Fibroblast of mammary gland (primary cell): ENCODE results near the gene NRROS.

Experiments used
- DNase-seq: peaks from one replicate; pipeline ENCODE4 v3.0.0-alpha.2; 2010; ENCODE audit warnings: low read depth
- H3K4me3 ChIP-seq: 2 replicates; pipeline ENCODE4 v1.5.1; 2011; ENCODE audit warnings: low read depth, mild to moderate bottlenecking, low read length, moderate library complexity; ENCODE audit not compliant: control insufficient read depth
- CTCF ChIP-seq: conservative IDR thresholded peaks from 2 replicates; pipeline ENCODE4 v1.5.1; 2011; ENCODE audit warnings: low read depth, low read length, inconsistent platforms; ENCODE audit not compliant: control insufficient read depth, insufficient read depth

Gene NRROS

GRCh38 chr3:196641333-196642054, 2.0 kb downstream of the NRROS start:
- no peak overlapping the region for H3K4me3 ChIP-seq
- no peak for DNase-seq
- no peak for TF ChIP-seq CTCF

- no peak for DNase-seq
- no peak for TF ChIP-seq CTCF
- H3K4me3 ChIP-seq, result no peak overlapping the region
Measured at GRCh38 chr3:196642434-196642833, 2.9 kb downstream of the NRROS start.

DNA sequence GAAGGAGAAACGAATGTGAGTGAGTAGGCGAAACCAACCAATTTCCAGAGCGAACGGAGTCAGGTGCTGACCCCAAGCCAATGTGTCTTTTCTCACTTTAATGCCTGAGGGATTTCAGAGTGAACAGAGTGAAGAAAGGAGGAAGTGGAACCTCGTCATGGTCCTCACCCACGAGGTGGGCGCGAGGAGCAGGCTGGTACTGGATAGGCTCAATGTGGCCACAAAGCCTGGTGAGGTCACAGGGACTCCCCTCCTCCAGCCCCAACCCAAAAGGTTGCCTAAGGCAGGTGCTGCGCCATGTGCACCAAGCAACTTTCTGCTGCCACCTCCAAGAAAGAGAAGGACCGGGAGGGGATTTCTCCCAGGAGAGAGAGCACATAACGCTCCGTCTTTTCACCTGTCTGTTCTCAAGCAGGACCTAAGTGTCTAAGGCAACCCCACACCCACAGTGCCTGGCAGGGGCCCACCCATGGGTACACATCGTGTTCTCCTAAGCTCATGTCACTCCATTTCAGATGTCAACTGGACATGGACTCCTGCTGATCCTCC, 3.8 kb downstream of the NRROS start:
- no peak for TF ChIP-seq CTCF
- no peak for DNase-seq
- H3K4me3 ChIP-seq, result no peak overlapping the region

DNA sequence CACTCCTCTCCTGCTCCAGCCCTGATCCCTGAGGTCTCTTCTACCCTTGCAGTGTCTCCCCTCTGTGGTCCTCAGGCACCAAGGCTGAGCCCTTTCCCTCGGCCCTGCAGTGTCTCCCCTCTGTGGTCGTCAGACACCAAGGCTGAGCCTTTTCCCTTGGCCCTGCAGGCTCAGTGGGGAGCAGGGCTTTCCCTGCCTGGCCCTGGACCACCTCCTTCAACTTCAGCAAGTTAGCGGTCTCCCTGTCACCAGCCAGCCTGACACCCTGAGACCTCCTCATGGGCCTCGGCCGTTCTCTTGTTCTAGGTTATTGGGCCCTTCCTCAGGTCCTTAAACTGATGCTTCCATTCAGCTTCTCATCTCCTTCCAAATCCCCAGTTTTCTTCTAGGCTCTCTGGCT, 4.3 kb downstream of the NRROS start:
- DNase-seq, result no peak
- TF ChIP-seq CTCF, result no peak
- H3K4me3 ChIP-seq, result no peak overlapping the region

DNA sequence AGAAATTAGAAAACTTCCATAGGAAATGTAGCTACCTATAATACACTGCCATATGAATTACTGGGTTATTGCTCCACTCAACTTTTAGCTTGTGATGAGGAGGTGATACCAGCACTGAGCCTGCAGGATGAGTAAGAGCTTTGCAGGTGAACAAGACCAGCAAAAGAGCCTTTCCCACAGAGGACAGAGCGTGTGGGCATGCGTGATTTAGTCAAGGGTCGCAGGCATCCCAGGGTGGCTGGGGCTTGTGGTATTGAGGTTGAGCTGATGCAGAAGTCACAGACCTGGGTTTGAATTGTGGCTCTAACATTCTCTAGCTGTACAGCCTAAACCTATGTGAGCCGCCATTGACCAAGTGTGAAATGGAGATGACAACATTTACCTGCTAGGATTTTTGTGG, 5.6 kb downstream of the NRROS start:
- no peak for TF ChIP-seq CTCF
- no peak overlapping the region for H3K4me3 ChIP-seq

DNA sequence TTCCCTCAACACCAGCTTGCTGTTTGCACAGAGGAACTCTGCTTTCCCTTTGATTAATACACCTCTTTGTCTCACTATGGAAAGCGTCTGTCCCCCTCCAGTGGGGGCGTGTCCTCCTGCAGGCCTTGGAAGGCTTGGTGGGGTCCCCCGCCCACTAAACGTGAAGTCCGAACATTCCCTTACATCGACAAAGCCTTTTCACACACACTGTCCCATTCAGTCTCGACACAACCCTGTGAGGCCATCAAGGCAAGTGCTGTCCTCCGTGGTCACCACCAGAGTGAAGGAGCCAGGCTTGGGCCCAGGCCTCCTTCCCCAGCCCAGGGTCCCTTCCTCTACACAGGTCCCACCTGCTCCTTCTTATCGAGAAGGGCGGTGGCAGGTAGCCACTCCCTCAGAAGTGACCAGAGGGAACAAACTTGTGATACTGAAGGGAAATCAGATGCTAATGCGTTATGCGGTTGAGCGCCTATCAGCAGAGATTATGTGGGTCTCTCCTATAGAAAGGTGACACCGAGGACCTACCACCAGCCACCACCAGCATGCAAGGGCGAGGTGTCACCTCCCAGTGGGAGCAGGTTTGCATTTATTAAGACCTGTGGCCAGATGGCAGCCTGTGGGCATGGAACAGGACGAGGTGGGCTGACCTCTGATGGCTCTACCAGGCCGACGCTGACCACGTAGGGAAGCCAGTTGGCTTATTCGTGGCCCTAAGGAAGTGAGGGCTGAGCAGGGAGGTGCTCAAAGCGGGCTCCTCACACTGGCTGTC, 6.6 kb downstream of the NRROS start:
- no peak for DNase-seq
- no peak overlapping the region for H3K4me3 ChIP-seq
- no peak for TF ChIP-seq CTCF

More for the DNA sequence above, 5.6 kb downstream of the NRROS start:
- DNase-seq, result no peak
